Vagina (tissue), 2 donors: ENCODE measurements around the gene AKAP13. TPM values are rescaled to one million over a fixed set of nuclear protein-coding genes. Genes with fewer than 3 reads are reported as not detected.
"Not testable (repeated sequence)": the region's sequence is repeated elsewhere in the genome, so short reads cannot be mapped to it uniquely, and the experiment has no call there.

Source experiments
- DNase-seq, 2 donors: peaks; one replicate each; pipeline ENCODE4 v3.0.0-alpha.2; 2017; ENCODE audit errors: extremely low spot score in 2 of 2
- H3K27ac ChIP-seq: fragments of 200-600 bp; sonication (generic); one replicate; pipeline ENCODE4 v1.5.1; 2019
- H3K27me3 ChIP-seq: fragments of 200-600 bp; sonication (generic); one replicate; pipeline ENCODE4 v1.5.1; 2019
- H3K36me3 ChIP-seq, 2 donors: fragments of 200-600 bp; sonication (generic); one replicate each; pipeline ENCODE4 v1.5.1; 2017 to 2019
- H3K4me1 ChIP-seq: fragments of 200-600 bp; sonication (generic); one replicate; pipeline ENCODE4 v1.5.1; 2019
- H3K4me3 ChIP-seq, 2 donors: fragments of 200-600 bp; sonication (generic); 1 replicate in 1 of 2; 2 replicates in 1 of 2; pipeline ENCODE4 v1.5.1; 2016 to 2019
- H3K9me3 ChIP-seq: fragments of 200-600 bp; sonication (generic); one replicate; pipeline ENCODE4 v1.5.1; 2019
- CTCF ChIP-seq, 3 experiments: fragments of 450-650 bp in 2 of 3; fragments of 200-600 bp in 1 of 3; sonication (generic) in 1 of 3; IDR thresholded peaks; one replicate each; pipeline ENCODE4 v1.5.1; 2017 to 2019; ENCODE audit warnings: antibody characterized with exemption in 3 of 3, mild to moderate bottlenecking in 2 of 3, moderate library complexity in 2 of 3
- POLR2A ChIP-seq, 2 donors: fragments of 450-650 bp; IDR thresholded peaks; one replicate each; pipeline ENCODE4 v1.6.1; 2017; ENCODE audit warnings: antibody characterized with exemption in 2 of 2, mild to moderate bottlenecking in 2 of 2, moderate library complexity in 2 of 2
- POLR2AphosphoS5 ChIP-seq, 2 donors: sonication (generic); formaldehyde crosslinking; IDR thresholded peaks; one replicate each; pipeline ENCODE4 v1.9.0; 2017; ENCODE audit warnings: antibody characterized with exemption in 2 of 2, mild to moderate bottlenecking in 2 of 2, low read depth in 1 of 2; ENCODE audit not compliant: insufficient read depth in 1 of 2
- intact Hi-C: fragments of 100-400 bp; cut with DNase I; formaldehyde crosslinking; loops from one replicate; pipeline ENCODE4 v1.15.1; 2023
- total RNA-seq: library from RNA; depleted of rRNA; stranded (reverse); fragments of >200 nt; gene quantifications from one replicate; pipeline ENCODE4 v1.2.3, GENCODE V29; 2016

The AKAP13 gene
- total RNA-seq, 1 donor from 2014 or later, result 177 TPM

DNA sequence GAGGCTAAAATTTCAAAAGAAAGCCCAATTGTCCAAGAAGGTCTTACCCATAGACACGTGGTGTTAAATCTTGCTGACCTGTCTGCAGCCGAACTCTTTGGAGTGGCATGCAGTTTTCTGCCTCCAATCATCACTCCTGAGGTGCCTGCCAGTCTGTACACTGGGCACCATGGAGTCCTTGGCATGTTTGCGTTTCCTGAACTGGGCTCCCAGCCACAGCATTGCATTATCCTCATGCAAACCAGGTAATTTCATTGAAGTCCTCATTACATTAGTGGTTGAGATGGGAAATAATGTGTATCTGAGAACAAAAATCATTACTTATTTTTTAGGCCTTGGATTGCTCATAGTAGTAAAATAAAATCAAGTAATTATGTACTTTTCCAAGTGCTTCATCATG is 152.3 kb downstream of the AKAP13 start:
- no peaks in the 10 kb centered on the region for H3K9me3 ChIP-seq
- TF ChIP-seq POLR2A (IDR thresholded peaks at IDR 0.05), result no peak
- no peak for TF ChIP-seq POLR2AphosphoS5 (IDR thresholded peaks at IDR 0.05; ENCODE audit: insufficient read depth in 1 of 2, low read depth in 1 of 2)
- TF ChIP-seq CTCF (IDR thresholded peaks at IDR 0.05), result no peak
- no peaks in the 10 kb centered on the region for H3K27me3 ChIP-seq
- peaks cover 0 to 7% of the 10 kb centered on the region in 2 donors for H3K36me3 ChIP-seq
- no peak overlapping the region for H3K4me3 ChIP-seq
- no peak for DNase-seq
- H3K27ac ChIP-seq, result no peak overlapping the region
- intact Hi-C loops, result no loop called here
- peaks cover 40% of the 10 kb centered on the region for H3K4me1 ChIP-seq

- no peak overlapping the region for H3K27ac ChIP-seq
- intact Hi-C loops, result no loop called here
- no peaks in the 10 kb centered on the region for H3K9me3 ChIP-seq
- H3K27me3 ChIP-seq, result no peaks in the 10 kb centered on the region
- H3K36me3 ChIP-seq, result peaks cover 0 to 7% of the 10 kb centered on the region in 2 donors
- DNase-seq, result no peak
- TF ChIP-seq POLR2A (IDR thresholded peaks at IDR 0.05) (no peak), POLR2AphosphoS5 (IDR thresholded peaks at IDR 0.05; ENCODE audit: insufficient read depth in 1 of 2, low read depth in 1 of 2) (no peak), CTCF (IDR thresholded peaks at IDR 0.05) (no peak)
- no peak overlapping the region for H3K4me3 ChIP-seq
- H3K4me1 ChIP-seq, result peaks cover 28% of the 10 kb centered on the region
These were observed 153.6 kb downstream of the AKAP13 start for GRCh38 chr15:85534031-85534430.

DNA sequence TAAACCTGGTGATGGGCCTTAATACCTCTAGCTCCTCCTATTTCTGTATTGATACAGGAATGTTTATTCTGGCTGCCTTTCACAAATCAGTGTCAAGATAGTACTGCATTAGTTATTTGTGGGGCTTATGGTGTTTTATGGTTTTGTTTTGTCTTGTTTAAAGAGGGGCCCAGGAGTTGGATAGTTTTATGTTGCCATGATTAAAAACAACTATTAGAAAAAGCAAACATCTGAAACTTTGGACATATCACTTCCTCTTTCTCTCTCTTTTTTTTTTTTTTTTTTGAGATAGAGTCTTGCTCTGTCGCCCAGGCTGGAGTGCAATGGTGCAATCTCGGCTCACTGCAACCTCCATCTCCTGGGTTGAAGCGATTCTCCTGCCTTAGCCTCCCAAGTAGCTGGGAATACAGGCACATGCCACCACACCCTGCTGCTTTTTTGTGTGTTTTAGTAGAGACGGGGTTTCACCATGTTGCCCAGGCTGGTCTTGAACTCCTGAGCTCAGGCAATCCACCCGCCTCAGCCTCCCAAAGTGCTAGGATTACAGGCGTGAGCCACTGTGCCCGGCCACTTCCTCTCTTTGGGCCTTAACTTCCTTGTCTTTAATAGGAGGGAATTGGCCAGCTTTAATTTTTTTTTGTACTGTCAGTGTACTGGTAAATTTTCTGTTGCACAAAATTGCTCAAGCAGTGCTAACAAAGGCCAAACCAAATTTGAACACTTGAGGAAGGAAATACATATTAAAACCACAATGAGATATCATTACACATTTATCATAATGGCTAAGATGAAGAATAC is 155.3 kb downstream of the AKAP13 start:
- intact Hi-C loops, DNase-seq, H3K36me3 ChIP-seq, H3K4me3 ChIP-seq, H3K27ac ChIP-seq, H3K27me3 ChIP-seq, H3K9me3 ChIP-seq: not testable (repeated sequence)
- peaks cover 38% of the 10 kb centered on the region for H3K4me1 ChIP-seq

DNA sequence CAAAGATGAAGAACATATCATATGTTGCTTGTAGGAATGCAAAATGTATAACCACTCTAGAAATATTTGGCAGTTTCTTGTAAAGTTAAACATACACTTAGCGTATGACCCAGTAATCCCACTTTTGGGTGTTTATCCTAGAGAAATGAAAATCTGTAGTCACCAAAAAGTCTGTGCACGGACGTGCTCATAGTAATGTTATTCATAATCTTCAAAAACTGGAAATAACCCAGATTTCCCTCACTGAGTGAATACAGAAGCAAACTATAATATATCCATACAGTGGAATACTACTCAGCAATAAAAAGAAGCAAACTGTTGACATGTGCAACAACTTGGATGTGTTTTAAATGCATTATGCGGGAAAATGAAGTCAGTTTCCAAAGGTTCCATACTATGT is 155.9 kb downstream of the AKAP13 start:
- intact Hi-C loops, result no loop called here
- H3K36me3 ChIP-seq, result peaks cover 0 to 7% of the 10 kb centered on the region in 2 donors
- H3K27ac ChIP-seq, result no peak overlapping the region
- no peaks in the 10 kb centered on the region for H3K9me3 ChIP-seq
- H3K27me3 ChIP-seq, result no peaks in the 10 kb centered on the region
- DNase-seq, result no peak
- H3K4me1 ChIP-seq, result peaks cover 44% of the 10 kb centered on the region
- H3K4me3 ChIP-seq, result no peak overlapping the region
- TF ChIP-seq POLR2A (IDR thresholded peaks at IDR 0.05) (no peak), CTCF (IDR thresholded peaks at IDR 0.05) (no peak), POLR2AphosphoS5 (IDR thresholded peaks at IDR 0.05; ENCODE audit: insufficient read depth in 1 of 2, low read depth in 1 of 2) (no peak)

DNA sequence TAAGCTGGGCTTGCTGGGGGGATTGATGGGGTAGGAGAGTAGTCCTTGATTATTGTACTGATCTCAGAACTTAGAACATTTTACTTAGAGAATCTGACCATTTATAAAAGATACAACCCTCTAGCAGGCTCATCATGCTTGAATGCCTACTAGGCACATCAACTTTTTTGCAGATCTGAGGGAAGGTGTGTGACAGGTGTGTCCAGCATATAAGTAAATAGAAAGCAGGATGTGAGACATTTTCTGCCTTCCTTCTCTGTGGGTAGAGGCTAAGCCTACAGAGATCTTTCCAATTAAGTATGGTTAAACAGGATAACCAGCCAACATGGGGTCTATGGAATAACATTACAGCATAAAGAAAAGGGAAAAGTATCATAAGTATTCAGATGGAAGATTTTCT is 159.1 kb downstream of the AKAP13 start:
- intact Hi-C loops, result no loop called here
- Histone ChIP-seq H3K36me3 (no peaks in the 10 kb centered on the region), H3K27ac (no peak overlapping the region), H3K27me3 (no peaks in the 10 kb centered on the region), H3K9me3 (no peaks in the 10 kb centered on the region), H3K4me3 (no peak overlapping the region), H3K4me1 (peaks cover 76% of the 10 kb centered on the region)
- no peak for TF ChIP-seq POLR2A (IDR thresholded peaks at IDR 0.05)
- no peak for TF ChIP-seq CTCF (IDR thresholded peaks at IDR 0.05)
- no peak for TF ChIP-seq POLR2AphosphoS5 (IDR thresholded peaks at IDR 0.05; ENCODE audit: insufficient read depth in 1 of 2, low read depth in 1 of 2)
- no peak for DNase-seq
